Activated CD8-positive, alpha-beta T cell treated with anti-CD3 and anti-CD28 coated beads for 36 hours (primary cell): ENCODE measurements around the gene CCDC182. TPM values are rescaled to one million over a fixed set of nuclear protein-coding genes. Genes with fewer than 3 reads are reported as not detected.

Source experiments
- ATAC-seq: fragments of 200-7000 bp; cut with Tn5 transposase; one replicate; pipeline ENCODE4 v1.10.0; 2021; ENCODE audit warnings: mild to moderate bottlenecking, moderate library complexity
- CTCF ChIA-PET: fragments of 350-600 bp; sonication (Branson Sonifier 250); formaldehyde crosslinking; loops from one replicate; lab custom pipeline; 2021; ENCODE audit warnings: antibody characterized with exemption; lab: Charles Lee
- POLR2A ChIA-PET: fragments of 350-600 bp; sonication (Branson Sonifier 250); formaldehyde crosslinking; loops from one replicate; lab custom pipeline; 2021; ENCODE audit warnings: antibody characterized with exemption; lab: Charles Lee
- DNase-seq: peaks from one replicate; pipeline ENCODE4 v3.0.0-alpha.2; 2020
- H3K27ac Mint-ChIP-seq: one replicate; pipeline ENCODE4 v1.8.0; 2021; ENCODE audit warnings: mild to moderate bottlenecking, mixed read lengths
- H3K27me3 Mint-ChIP-seq: one replicate; pipeline ENCODE4 v1.8.0; 2021; ENCODE audit warnings: mixed read lengths
- H3K36me3 Mint-ChIP-seq: one replicate; pipeline ENCODE4 v1.8.0; 2021; ENCODE audit warnings: low read depth, mixed read lengths
- H3K4me1 Mint-ChIP-seq: one replicate; pipeline ENCODE4 v1.8.0; 2021; ENCODE audit warnings: low read depth, mixed read lengths
- H3K4me3 Mint-ChIP-seq: one replicate; pipeline ENCODE4 v1.8.0; 2021; ENCODE audit warnings: mild to moderate bottlenecking, moderate library complexity, mixed read lengths
- H3K9me3 Mint-ChIP-seq: one replicate; pipeline ENCODE4 v1.8.0; 2021; ENCODE audit warnings: mixed read lengths
- intact Hi-C: fragments of 100-400 bp; cut with micrococcal nuclease; formaldehyde crosslinking; loops from one replicate; pipeline ENCODE4 v1.10.0; 2022
- total RNA-seq, 2 experiments: library from RNA; stranded (reverse); gene quantifications; one replicate each; pipeline ENCODE4 v1.2.3, GENCODE V29; 2021
- TF ChIP-seq, protein P1 (sequence below): fragments of 200-600 bp; IDR thresholded peaks from one replicate; pipeline ENCODE4 v1.8.0; 2022; ENCODE audit warnings: antibody characterized with exemption, mild to moderate bottlenecking

Gene CCDC182
- total RNA-seq, 2 experiments from 2014 or later: not detected

DNA sequence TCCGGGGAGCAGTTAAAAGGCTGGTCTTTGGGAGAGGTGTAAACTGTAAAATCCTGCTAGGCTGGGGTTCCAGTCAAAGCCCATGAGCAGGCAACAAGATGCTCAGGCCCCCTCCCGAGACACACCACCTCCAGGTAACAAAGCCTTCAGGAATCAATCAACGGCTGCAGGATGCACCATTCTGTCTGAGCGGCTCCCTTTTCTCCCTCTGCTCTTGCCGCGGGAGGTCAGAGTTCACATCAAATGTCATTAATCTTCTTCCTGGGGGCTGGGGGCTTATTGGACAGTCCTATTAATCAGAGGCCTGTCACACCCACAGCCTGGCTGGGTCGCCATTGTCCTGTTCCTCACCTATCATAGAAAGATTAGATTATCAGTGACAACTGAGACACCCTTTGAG, 11.9 kb upstream of the CCDC182 start:
- TF ChIP-seq, protein P1, sequence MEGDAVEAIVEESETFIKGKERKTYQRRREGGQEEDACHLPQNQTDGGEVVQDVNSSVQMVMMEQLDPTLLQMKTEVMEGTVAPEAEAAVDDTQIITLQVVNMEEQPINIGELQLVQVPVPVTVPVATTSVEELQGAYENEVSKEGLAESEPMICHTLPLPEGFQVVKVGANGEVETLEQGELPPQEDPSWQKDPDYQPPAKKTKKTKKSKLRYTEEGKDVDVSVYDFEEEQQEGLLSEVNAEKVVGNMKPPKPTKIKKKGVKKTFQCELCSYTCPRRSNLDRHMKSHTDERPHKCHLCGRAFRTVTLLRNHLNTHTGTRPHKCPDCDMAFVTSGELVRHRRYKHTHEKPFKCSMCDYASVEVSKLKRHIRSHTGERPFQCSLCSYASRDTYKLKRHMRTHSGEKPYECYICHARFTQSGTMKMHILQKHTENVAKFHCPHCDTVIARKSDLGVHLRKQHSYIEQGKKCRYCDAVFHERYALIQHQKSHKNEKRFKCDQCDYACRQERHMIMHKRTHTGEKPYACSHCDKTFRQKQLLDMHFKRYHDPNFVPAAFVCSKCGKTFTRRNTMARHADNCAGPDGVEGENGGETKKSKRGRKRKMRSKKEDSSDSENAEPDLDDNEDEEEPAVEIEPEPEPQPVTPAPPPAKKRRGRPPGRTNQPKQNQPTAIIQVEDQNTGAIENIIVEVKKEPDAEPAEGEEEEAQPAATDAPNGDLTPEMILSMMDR: no peak

DNA sequence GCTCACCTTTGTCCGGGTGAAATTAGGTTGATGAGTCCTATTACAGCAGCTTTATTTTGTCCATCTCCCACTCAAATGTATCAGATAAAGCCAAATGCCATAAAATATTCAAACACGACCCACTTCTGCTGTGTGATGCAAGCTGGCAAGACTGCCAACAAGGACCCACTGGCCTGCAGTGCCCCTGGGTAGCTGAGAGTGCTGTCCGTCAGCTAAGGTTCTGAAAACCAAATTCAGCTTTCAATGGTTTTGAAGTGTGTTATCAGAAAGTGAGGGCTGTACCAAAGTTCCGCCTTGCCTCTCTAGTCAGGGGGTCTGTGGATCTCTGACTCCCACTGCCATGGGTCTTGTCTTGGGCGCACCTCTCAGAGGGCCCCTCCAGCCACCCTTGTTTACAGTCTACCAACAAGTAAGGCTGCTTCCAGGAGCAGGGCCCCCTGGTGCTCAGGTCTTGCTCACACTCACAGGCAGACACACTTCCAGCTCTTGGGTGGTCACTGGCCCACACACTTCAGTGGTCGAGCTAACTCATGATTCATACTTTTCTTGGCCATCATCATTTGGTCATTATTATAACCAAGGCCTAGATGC, 10.5 kb upstream of the CCDC182 start:
- no peak overlapping the region for H3K27ac Mint-ChIP-seq
- intact Hi-C loops: no loop called here
- no peak for ATAC-seq
- CTCF ChIA-PET: interaction anchor here (0.8 to 1.1 kb wide), 4 partner anchors 28 to 512 kb away, joined by 3 to 5 read pairs (median 4); no protein-coding TSS in a partner anchor
- TF ChIP-seq, protein P1: no peak
- DNase-seq: no peak
- H3K4me3 Mint-ChIP-seq: no peak overlapping the region
- H3K4me1 Mint-ChIP-seq: no peaks in the 10 kb centered on the region
- POLR2A ChIA-PET: no interaction called here
- H3K9me3 Mint-ChIP-seq: no peaks in the 10 kb centered on the region
- no peaks in the 10 kb centered on the region for H3K27me3 Mint-ChIP-seq
- H3K36me3 Mint-ChIP-seq: no peaks in the 10 kb centered on the region

More for the DNA sequence above, 11.9 kb upstream of the CCDC182 start:
- Mint-ChIP-seq H3K4me3 (no peak overlapping the region), H3K9me3 (no peaks in the 10 kb centered on the region), H3K27me3 (no peaks in the 10 kb centered on the region), H3K27ac (no peak overlapping the region), H3K4me1 (no peaks in the 10 kb centered on the region), H3K36me3 (no peaks in the 10 kb centered on the region)
- ATAC-seq (no peak), DNase-seq (no peak)
- ChIA-PET POLR2A (no interaction called here), CTCF (interaction anchor here (0.8 to 2.3 kb wide), 3 partner anchors 8 to 26 kb away, joined by 3 to 11 read pairs (median 3); no protein-coding TSS in a partner anchor)
- intact Hi-C loops: no loop called here

DNA sequence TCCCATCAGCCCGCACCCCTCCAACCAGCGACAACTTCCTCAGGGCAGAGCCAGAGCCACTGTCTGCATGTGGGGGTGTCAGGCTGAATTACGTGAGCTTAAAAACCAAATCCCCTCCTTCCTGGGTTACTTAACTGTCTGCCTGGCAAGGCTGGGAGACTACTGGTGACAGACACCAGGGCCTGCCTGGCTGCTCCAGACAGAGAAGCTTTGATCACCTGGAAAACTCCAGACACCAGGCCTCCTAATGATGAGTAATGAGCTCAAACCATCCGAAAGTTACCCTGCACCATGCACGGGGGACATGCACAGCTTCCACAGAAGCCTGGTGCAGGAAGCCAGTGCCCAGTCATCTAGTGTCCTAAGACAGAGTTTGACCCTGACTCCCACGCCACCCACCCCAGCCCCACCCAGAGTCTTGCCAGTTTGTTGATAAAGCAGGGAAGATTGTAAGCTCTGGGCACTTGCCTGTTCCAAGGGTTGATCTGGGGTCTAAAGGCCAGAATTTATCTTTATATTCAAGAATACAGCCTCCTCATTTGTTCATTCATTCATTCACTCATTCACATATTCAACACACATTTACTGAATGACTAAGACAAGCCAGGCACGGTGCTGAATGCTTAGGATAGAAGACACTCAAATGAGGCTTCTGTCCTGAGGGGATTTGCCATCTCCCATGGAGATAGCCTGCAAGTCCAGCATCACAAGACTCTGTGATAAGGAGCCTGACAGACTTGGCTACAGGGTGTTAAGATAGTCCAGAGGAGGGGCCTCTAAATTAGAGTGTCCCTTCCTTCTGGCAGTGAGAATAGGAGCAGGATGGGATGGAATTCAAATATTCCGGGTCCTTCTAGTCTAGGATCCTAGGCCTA, 7.2 kb upstream of the CCDC182 start:
- Mint-ChIP-seq H3K27ac (no peak overlapping the region), H3K4me1 (peaks cover 8% of the 10 kb centered on the region), H3K27me3 (no peaks in the 10 kb centered on the region), H3K9me3 (no peaks in the 10 kb centered on the region), H3K36me3 (no peaks in the 10 kb centered on the region), H3K4me3 (no peak overlapping the region)
- ChIA-PET CTCF (interaction anchor here (1.0 to 2.1 kb wide), 2 partner anchors 12 to 31 kb away, joined by 3 to 7 read pairs; no protein-coding TSS in a partner anchor), POLR2A (no interaction called here)
- DNase-seq: no peak
- ATAC-seq: no peak
- TF ChIP-seq, protein P1: no peak
- intact Hi-C loops: no loop called here

DNA sequence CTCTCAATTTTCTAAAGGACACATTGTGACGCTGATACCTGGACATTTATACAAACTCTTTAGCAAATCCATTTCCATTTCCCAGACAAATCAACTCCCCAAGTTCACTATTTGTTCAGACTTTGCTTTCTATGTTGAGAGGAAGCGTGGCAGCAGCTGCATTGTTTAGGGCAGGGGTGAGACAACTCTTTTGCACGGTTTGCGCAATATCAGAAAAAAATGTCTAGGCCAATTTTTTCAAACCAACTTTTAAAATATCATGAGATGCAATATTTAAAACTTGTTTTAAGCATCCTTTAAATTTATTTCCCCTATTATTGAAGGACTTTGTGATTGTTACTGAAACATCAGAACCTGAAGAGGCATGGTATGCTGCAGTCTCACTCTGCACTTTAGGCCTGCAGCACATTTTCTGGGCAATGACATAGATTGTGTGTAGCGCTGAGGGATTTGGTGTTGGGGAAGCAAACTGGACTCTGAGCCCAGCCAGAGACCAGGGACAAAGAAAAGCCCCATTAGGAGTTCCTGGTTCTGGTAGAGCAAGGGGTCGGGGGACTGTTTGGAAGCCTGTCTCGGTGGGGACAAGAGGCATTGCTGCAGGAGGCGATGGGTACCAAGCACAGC, 6.4 kb upstream of the CCDC182 start:
- CTCF ChIA-PET: interaction anchor here (2.1 kb wide), 1 partner anchor 32 kb away, joined by 7 read pairs; no protein-coding TSS in a partner anchor
- DNase-seq (no peak), ATAC-seq (no peak)
- intact Hi-C loops: no loop called here
- Mint-ChIP-seq H3K36me3 (no peaks in the 10 kb centered on the region), H3K9me3 (no peaks in the 10 kb centered on the region), H3K27ac (no peak overlapping the region), H3K27me3 (no peaks in the 10 kb centered on the region), H3K4me1 (peaks cover 8% of the 10 kb centered on the region), H3K4me3 (no peak overlapping the region)
- TF ChIP-seq, protein P1: no peak
- POLR2A ChIA-PET: no interaction called here
